ENCODE results near the gene SPSB1. TPM values are rescaled to one million over a fixed set of nuclear protein-coding genes. Genes with fewer than 3 reads are reported as not detected.

Gene SPSB1
- total RNA-seq, 2 donors from 2014 or later = 16.8 to 19.1 TPM

GRCh38 chr1:9389968-9390367 is 97.3 kb downstream of the SPSB1 start:
- DNase-seq = no peak
- no peak for ATAC-seq
- intact Hi-C loops (cut with DNase I) = loop anchor here (10.0 kb wide), 2 partner anchors 55 to 95 kb away; partner anchors contain the start of gene SPSB1 (in 1 of the 2)

GRCh38 chr1:9391620-9392019 is 98.9 kb downstream of the SPSB1 start:
- intact Hi-C loops (cut with DNase I) = no loop called here
- DNase-seq (no peak), ATAC-seq (no peak)

GRCh38 chr1:9394010-9394409 is 101.3 kb downstream of the SPSB1 start:
- ATAC-seq = no peak
- DNase-seq = no peak
- intact Hi-C loops (cut with DNase I) = no loop called here

- DNase-seq = no peak
- ATAC-seq = no peak
- intact Hi-C loops (cut with DNase I) = no loop called here
Observed at GRCh38 chr1:9395018-9395417, 102.3 kb downstream of the SPSB1 start.

GRCh38 chr1:9397047-9397446 is 104.4 kb downstream of the SPSB1 start:
- no peak for DNase-seq

GRCh38 chr1:9397997-9398526 is 105.4 kb downstream of the SPSB1 start:
- intact Hi-C loops (cut with DNase I) = no loop called here
- DNase-seq = peak; percentile 58
- ATAC-seq = no peak

More at GRCh38 chr1:9397047-9397446, 104.4 kb downstream of the SPSB1 start:
- no peak for ATAC-seq
- intact Hi-C loops (cut with DNase I) = no loop called here

GRCh38 chr1:9399510-9400424 is 107.1 kb downstream of the SPSB1 start:
- DNase-seq = peak; percentile 64

GRCh38 chr1:9400425-9401079 is 107.9 kb downstream of the SPSB1 start:
- intact Hi-C loops (cut with DNase I) = no loop called here
- DNase-seq = no peak
- ATAC-seq = peak; percentile 29 to 53

More at GRCh38 chr1:9399510-9400424, 107.1 kb downstream of the SPSB1 start:
- ATAC-seq = peak; percentile 54 to 69
- intact Hi-C loops (cut with DNase I) = no loop called here

GRCh38 chr1:9401080-9401453 is 108.4 kb downstream of the SPSB1 start:
- ATAC-seq = no peak

GRCh38 chr1:9402256-9402616 is 109.5 kb downstream of the SPSB1 start:
- DNase-seq (peak; percentile 43), ATAC-seq (peak; percentile 35 to 67)
- intact Hi-C loops (cut with DNase I) = no loop called here

More at GRCh38 chr1:9401080-9401453, 108.4 kb downstream of the SPSB1 start:
- no peak for DNase-seq
- intact Hi-C loops (cut with DNase I) = no loop called here

- intact Hi-C loops (cut with DNase I) = no loop called here
- DNase-seq (no peak), ATAC-seq (no peak)
Observed at GRCh38 chr1:9402717-9403225, 110.1 kb downstream of the SPSB1 start.

GRCh38 chr1:9404117-9404914 is 111.6 kb downstream of the SPSB1 start:
- ATAC-seq (no peak), DNase-seq (no peak)
- intact Hi-C loops (cut with DNase I) = no loop called here

- DNase-seq (no peak), ATAC-seq (no peak)
- intact Hi-C loops (cut with DNase I) = no loop called here
Observed at GRCh38 chr1:9406111-9406510, 113.4 kb downstream of the SPSB1 start.

GRCh38 chr1:9410737-9411297 is 118.1 kb downstream of the SPSB1 start:
- DNase-seq (no peak), ATAC-seq (no peak)
- intact Hi-C loops (cut with DNase I) = no loop called here

- peak; percentile 85 to 92 for ATAC-seq
- intact Hi-C loops (cut with DNase I) = loop anchor here in 1 of 2 donors (1.0 kb wide), 1 partner anchor 33 kb away; no protein-coding TSS in a partner anchor
- peak; percentile 64 for DNase-seq
Observed at GRCh38 chr1:9413071-9413876, 120.6 kb downstream of the SPSB1 start.

- DNase-seq (no peak), ATAC-seq (peak; percentile 65 to 78)
- intact Hi-C loops (cut with DNase I) = loop anchor here in 1 of 2 donors (1.0 kb wide), 1 partner anchor 32 kb away; no protein-coding TSS in a partner anchor
Observed at GRCh38 chr1:9413877-9414213, 121.2 kb downstream of the SPSB1 start.

- no peak for DNase-seq
- ATAC-seq = no peak
- intact Hi-C loops (cut with DNase I) = no loop called here
Observed at GRCh38 chr1:9416506-9416905, 123.8 kb downstream of the SPSB1 start.

- DNase-seq (no peak), ATAC-seq (no peak)
- intact Hi-C loops (cut with DNase I) = no loop called here
Observed at GRCh38 chr1:9416918-9417500, 124.3 kb downstream of the SPSB1 start.
